OCI-LY3 (cell line): ENCODE results near the gene CHRNA7.
"Not testable (repeated sequence)": the region's sequence is repeated elsewhere in the genome, so short reads cannot be mapped to it uniquely, and the experiment has no call there.

Source experiments
- H2AFZ ChIP-seq: fragments of 200-600, 300-600 bp; shearing (Covaris generic); 2 replicates; pipeline ENCODE4 v1.6.0; 2014; ENCODE audit warnings: antibody characterized with exemption, low read depth, low read length
- H3K27ac ChIP-seq: fragments of 200-600, 300-600 bp; sonication (generic); 2 replicates; pipeline ENCODE4 v1.5.1; 2014; ENCODE audit warnings: mild to moderate bottlenecking, low read length, moderate library complexity, mixed read lengths
- H3K27me3 ChIP-seq: fragments of 200-600, 300-600 bp; sonication (generic); 2 replicates; pipeline ENCODE4 v1.6.1; 2014; ENCODE audit warnings: low read depth, low read length, mixed read lengths
- H3K36me3 ChIP-seq: fragments of 200-600, 300-600 bp; sonication (generic); replicated peaks from 2 replicates; pipeline ENCODE3; 2014; ENCODE audit warnings: low read depth, low read length, mixed read lengths
- H3K4me1 ChIP-seq: fragments of 300-600, 200-600 bp; sonication (generic); 2 replicates; pipeline ENCODE4 v1.6.1; 2014; ENCODE audit warnings: low read length, mixed read lengths
- H3K4me2 ChIP-seq: fragments of 200-600, 300-600 bp; sonication (generic); 2 replicates; pipeline ENCODE4 v1.6.1; 2014; ENCODE audit warnings: low read length, mixed read lengths
- H3K4me3 ChIP-seq: fragments of 300-600, 200-600 bp; sonication (generic); 2 replicates; pipeline ENCODE4 v1.5.1; 2014; ENCODE audit warnings: antibody characterized with exemption, mild to moderate bottlenecking, low read length, moderate library complexity
- H3K79me2 ChIP-seq: fragments of 300-600, 200-600 bp; shearing (Covaris generic); 2 replicates; pipeline ENCODE4 v1.6.1; 2014; ENCODE audit warnings: mild to moderate bottlenecking, low read length, mixed read lengths
- H3K9ac ChIP-seq: fragments of 300-600, 200-600 bp; shearing (Covaris generic); 2 replicates; pipeline ENCODE4 v1.6.0; 2014; ENCODE audit warnings: mild to moderate bottlenecking, low read length, moderate library complexity
- H3K9me3 ChIP-seq: fragments of 200-600, 300-600 bp; shearing (Covaris generic); 2 replicates; pipeline ENCODE4 v1.6.1; 2014; ENCODE audit warnings: low read length, mixed read lengths; ENCODE audit not compliant: insufficient read depth
- H4K20me1 ChIP-seq: fragments of 200-600, 300-600 bp; sonication (generic); 2 replicates; pipeline ENCODE4 v1.6.1; 2016; ENCODE audit warnings: low read length, mixed read lengths; ENCODE audit not compliant: insufficient read depth
- CTCF ChIP-seq: fragments of 200-600, 300-600 bp; sonication (generic); IDR thresholded peaks from 2 replicates; pipeline ENCODE4 v1.5.1; 2014; ENCODE audit warnings: antibody characterized with exemption, low read length, low read depth
- EZH2phosphoT487 ChIP-seq: fragments of 200-600 bp; shearing (Covaris generic); IDR thresholded peaks from 2 replicates; pipeline ENCODE4 v1.6.1; 2018; ENCODE audit warnings: antibody characterized with exemption, mixed run types, low read depth

The CHRNA7 gene

GRCh38 chr15:32167913-32168312 lies 137.6 kb downstream of the CHRNA7 start:
- H3K4me2 ChIP-seq, H3K9me3 ChIP-seq, H3K27me3 ChIP-seq, H3K4me1 ChIP-seq, H3K9ac ChIP-seq, H3K27ac ChIP-seq, H3K79me2 ChIP-seq, H4K20me1 ChIP-seq, H3K36me3 ChIP-seq, H2AFZ ChIP-seq, H3K4me3 ChIP-seq: not testable (repeated sequence)

- not testable (repeated sequence) for H4K20me1 ChIP-seq, H3K9ac ChIP-seq, H3K27ac ChIP-seq, H3K9me3 ChIP-seq, H2AFZ ChIP-seq, H3K79me2 ChIP-seq, H3K4me1 ChIP-seq, H3K4me3 ChIP-seq, H3K36me3 ChIP-seq, H3K27me3 ChIP-seq, H3K4me2 ChIP-seq
These were observed 150.3 kb downstream of the CHRNA7 start for GRCh38 chr15:32180579-32180978.

GRCh38 chr15:32193780-32194179 lies 163.5 kb downstream of the CHRNA7 start:
- not testable (repeated sequence) for H3K27me3 ChIP-seq, H4K20me1 ChIP-seq, H3K9me3 ChIP-seq, H3K9ac ChIP-seq, H3K27ac ChIP-seq, H3K36me3 ChIP-seq, H3K79me2 ChIP-seq, H3K4me1 ChIP-seq, H2AFZ ChIP-seq, H3K4me2 ChIP-seq, H3K4me3 ChIP-seq

- H3K79me2 ChIP-seq, H3K27me3 ChIP-seq, H3K4me3 ChIP-seq, H3K4me2 ChIP-seq, H3K9ac ChIP-seq, H3K27ac ChIP-seq, H3K36me3 ChIP-seq, H3K4me1 ChIP-seq, H3K9me3 ChIP-seq, H4K20me1 ChIP-seq, H2AFZ ChIP-seq: not testable (repeated sequence)
These were observed 165.9 kb downstream of the CHRNA7 start for GRCh38 chr15:32196206-32196605.

GRCh38 chr15:32198938-32199337 lies 168.6 kb downstream of the CHRNA7 start:
- not testable (repeated sequence) for H3K4me2 ChIP-seq, H2AFZ ChIP-seq, H4K20me1 ChIP-seq, H3K27ac ChIP-seq, H3K9ac ChIP-seq, H3K36me3 ChIP-seq, H3K9me3 ChIP-seq, H3K27me3 ChIP-seq, H3K4me1 ChIP-seq, H3K4me3 ChIP-seq, H3K79me2 ChIP-seq

GRCh38 chr15:32209081-32209480 lies 178.8 kb downstream of the CHRNA7 start:
- not testable (repeated sequence) for H3K4me1 ChIP-seq, H2AFZ ChIP-seq

GRCh38 chr15:32218666-32219065 lies 188.4 kb downstream of the CHRNA7 start:
- H3K36me3 ChIP-seq: no peaks in the 10 kb centered on the region
- TF ChIP-seq EZH2phosphoT487 (no peak), CTCF (no peak)
- H3K27ac ChIP-seq: no peak overlapping the region
- H3K79me2 ChIP-seq: no peaks in the 10 kb centered on the region
- peaks cover 11% of the 10 kb centered on the region for H3K4me1 ChIP-seq
- H3K4me3 ChIP-seq: no peak overlapping the region
- no peak overlapping the region for H2AFZ ChIP-seq
- no peak overlapping the region for H3K9ac ChIP-seq
- no peak overlapping the region for H3K4me2 ChIP-seq
- H4K20me1 ChIP-seq: no peaks in the 10 kb centered on the region
- no peaks in the 10 kb centered on the region for H3K27me3 ChIP-seq
- H3K9me3 ChIP-seq: no peaks in the 10 kb centered on the region; the same call in 1 of the 2 replicates

More at GRCh38 chr15:32209081-32209480, 178.8 kb downstream of the CHRNA7 start:
- not testable (repeated sequence) for H3K4me2 ChIP-seq, H3K27me3 ChIP-seq, H3K79me2 ChIP-seq, H3K36me3 ChIP-seq, H3K4me3 ChIP-seq, H4K20me1 ChIP-seq, H3K9ac ChIP-seq, H3K27ac ChIP-seq, H3K9me3 ChIP-seq
